NCI-H524 (cell line): Measurements from ENCODE around the gene ZBTB8B.
"Not testable (repeated sequence)": the region's sequence is repeated elsewhere in the genome, so short reads cannot be mapped to it uniquely, and the experiment has no call there.

Source experiments
- DNase-seq, 2 experiments: peaks; one replicate each; lab custom pipeline; 2025; lab: John Stamatoyannopoulos, UW

Gene ZBTB8B

DNA sequence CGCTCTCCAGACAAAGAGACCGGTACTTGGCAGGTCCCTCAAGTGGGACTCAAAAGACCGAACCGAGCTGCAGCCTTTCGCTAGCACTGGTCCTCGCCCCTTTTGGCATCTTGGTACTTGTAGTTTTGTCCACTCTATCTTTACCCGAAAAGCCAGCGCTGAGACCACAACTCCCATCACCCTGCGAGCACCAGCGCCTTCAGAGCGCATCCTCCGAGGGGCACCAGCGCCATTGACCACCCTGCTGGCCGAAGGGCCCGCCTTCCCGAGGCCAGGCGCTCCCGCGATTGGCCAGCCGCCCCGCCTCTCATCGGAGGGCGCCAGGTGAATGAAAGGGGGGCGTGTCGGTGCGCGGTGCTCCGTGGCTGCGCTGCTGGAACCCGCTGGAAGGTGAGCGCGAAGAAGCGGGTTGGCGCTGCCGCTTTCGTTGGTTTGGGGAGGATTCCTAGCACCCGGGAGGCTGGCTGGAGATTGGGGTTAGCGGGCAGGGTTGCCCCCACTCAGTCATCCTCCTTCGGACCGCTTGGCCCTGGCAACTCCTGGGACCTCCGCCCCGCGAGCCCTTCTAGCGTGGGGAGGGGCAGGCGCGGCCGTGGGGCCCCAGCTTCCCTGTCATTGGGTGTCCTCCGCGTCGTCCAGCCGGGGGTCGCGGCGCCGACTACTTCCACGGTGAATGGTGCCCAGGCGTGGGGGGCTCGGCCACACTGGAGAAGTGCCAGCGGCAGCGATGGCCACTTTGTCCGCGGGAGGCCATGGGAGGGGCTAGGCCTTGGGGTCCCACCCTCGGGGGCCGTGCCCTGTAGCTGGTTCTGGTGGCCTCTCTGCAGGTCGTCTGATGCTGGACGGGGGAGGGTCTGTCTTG lies at the start of gene ZBTB8B:
ZBTB8B (plus strand) TSS at position 357 of the 862 bp plus-strand sequence. CDS start 5,553 bp downstream, outside the sequence.
- DNase-seq = peak; percentile 96

DNA sequence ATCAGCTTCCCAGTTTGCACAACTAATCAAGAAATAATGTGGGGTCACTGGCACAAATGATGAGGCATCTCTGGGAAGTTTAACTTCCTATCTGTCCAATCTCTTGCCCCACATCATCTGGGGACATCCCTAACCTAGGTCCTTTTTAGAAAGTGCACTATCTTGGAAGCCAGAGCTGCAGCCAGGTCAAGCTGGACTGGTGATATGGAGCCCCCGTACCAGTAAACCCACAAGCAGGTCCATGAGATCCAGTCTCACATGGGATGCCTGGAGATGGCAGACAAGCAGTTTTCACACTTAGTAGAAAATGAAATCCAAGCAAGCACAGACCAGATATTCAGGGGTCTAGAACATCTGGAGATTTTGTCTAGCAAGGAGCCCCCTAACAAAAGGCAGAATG lies 43.1 kb upstream of the ZBTB8B start:
- DNase-seq = no peak

DNA sequence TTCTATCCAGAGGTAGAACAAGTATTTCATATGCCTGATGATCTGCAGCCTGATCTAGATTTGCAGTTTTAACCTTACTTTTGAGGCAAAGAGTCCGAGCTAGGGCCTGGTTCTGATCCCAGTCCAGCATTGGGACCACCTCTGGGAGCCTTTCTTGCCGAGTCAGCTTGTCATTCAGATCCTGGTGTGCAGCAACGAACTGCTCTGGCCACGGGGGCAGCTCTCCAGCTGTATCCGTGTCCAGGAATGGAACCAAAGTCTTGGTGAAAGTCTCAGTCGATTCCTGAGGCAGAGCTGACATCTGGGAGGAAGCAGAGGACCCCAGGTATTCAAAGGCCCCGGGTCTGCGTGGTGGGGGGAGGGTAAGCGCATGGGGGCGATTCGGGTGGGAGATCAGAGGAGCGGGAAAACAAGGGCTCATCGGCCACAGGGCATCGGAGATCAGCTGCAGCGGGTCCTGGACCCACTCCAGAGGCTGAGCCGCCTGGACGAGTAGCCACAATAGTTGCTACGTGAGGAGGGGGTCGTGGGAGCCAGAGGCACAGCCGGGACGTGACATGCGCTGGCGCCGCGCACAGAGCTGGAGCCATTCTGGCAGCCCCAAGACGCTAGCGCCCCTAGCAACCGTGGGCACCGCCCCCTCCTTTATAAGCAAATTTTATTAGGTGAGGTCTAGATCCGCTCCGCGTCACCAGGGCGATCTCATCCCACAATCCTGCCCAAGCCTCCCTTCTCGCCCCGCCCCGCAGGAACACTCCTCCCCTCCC lies 38.2 kb upstream of the ZBTB8B start:
- peak; percentile 33 to 68 for DNase-seq

GRCh38 chr1:32427264-32427963 lies 37.5 kb upstream of the ZBTB8B start:
- DNase-seq = no peak

DNA sequence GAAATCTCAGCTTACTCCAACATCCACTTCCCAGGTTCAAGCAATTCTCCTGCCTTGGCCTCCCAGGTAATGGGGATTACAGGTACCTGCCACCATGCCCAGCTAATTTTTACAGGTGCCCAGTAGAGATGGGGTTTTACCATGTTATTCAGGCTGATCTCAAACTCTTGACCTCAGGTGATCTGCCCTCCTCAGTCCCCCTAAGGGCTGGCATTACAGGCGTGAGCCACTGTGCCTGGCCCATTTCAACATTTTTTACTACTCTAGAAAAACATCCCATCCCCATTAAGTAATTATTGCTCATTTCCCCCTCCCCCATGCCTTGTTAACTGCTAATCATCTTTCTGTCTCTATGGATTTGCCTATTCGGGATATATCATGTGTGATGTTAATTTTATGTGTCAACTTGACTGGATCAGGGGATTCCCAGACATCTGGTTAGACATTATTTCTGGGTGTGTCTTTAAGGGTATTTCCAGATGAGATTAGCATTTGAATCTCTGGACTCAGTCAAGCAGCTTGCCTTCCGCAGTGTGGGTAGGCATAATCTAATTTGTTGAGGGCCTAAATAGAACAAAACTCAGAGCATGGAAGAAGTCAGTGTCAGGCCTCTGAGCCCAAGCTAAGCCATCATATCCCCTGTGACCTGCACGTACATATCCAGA lies 33.0 kb upstream of the ZBTB8B start:
- peak in 1 of 2 experiments; percentile 7 for DNase-seq

DNA sequence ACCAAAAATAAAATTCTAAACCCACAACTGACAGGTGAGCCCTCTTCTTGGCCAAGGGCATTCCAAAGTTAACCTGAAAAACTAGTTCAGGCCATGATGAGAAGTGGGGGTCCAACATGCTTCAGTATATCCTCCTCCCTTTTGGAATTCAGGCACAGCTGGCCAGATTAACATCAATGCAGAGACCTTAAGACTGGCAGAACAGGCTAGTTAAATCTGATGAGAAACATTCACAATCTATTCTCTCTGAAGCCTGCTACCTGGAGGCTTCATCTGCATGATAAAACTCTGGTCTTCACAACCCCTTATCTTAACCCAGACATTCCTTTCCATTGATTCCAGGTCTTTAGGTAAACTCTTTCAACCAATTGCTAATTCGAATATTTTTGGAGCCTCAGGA lies 26.7 kb upstream of the ZBTB8B start:
- DNase-seq = no peak

DNA sequence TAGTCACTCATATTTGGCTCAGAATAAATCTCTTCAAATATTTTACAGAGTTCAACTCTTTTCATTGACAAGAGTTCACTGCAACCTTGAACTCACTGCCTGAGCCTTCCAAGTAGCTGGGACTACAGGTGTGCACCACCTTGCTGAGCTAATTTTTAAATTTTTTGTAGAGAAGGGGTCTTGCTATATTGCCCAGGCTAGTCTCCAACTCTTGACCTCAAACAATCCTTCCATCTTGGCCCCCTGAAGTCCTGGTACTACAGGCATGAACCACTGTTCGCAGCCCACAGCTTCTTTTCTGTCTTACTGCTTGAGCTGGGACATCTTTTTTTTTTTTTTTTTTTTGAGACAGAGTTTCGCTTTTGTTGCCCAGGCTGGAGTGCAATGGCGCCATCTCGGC lies 26.1 kb upstream of the ZBTB8B start:
- not testable (repeated sequence) for DNase-seq

GRCh38 chr1:32441467-32441866 lies 23.4 kb upstream of the ZBTB8B start:
- not testable (repeated sequence) for DNase-seq

- peak in 1 of 2 experiments; percentile 29 for DNase-seq
Observed at GRCh38 chr1:32447469-32448185, 17.2 kb upstream of the ZBTB8B start.

DNA sequence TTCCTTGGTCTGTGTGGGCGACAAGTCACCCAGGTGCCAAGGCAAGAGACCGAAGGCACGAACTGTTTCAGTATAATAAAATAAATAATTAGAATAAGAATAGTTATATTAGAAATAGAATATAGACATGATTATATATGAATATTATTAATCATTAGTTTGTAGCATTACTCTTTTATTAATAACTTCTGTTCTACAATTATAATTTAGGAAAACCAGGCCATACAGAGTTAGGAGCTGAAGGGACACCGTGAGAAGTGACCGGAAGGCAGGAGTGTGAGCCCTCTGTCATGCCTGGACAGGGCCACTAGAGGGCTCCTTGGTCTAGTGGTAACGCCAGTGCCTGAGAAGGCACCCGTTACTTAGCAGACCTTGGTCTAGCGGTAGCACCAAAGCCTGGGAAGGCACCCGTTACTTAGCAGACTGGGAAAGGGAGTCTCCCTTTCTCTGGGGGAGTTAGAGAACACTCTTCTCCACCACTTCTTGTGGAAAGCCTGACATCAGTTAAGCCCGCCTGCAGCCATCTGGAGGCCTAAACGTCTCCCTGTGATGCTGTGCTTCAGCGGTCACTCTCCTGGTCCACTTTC lies 16.6 kb upstream of the ZBTB8B start:
- peak; percentile 45 to 78 for DNase-seq

DNA sequence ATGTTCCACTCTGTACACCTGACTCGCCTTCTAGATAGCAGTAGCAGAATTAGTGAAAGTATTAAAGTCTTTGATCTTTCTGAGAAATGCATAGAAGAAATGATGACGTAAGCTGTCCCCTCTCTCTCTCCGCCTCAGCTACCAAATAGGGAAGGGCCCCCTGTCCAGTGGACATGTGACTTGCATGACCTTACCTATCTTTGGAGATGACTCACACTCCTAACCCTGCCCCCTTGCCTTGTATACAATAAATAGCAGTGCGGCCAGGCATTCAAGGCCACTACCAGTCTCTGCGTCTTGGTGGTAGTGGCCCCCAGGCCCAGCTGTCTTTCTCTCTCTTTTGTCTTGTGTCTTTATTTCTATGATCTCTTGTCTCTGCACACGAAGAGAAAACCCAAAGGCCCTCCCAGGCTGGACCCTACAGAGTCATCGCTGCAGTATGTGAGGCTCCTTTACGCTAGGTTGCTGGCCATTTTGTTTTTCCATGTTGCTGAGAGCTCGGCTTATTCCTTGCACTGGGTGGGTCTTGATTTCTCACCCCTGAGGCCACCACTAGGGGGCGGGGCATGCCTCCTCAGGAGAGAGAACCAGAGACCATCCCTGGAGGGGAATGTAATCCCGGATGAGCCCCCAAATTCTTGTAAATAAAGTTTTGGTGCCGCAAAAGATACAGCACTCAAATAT lies 16.0 kb upstream of the ZBTB8B start:
- peak in 1 of 2 experiments; percentile 22 for DNase-seq

- DNase-seq = not testable (repeated sequence)
Observed at GRCh38 chr1:32449457-32449831, 15.4 kb upstream of the ZBTB8B start.

GRCh38 chr1:32454726-32455125 lies 10.1 kb upstream of the ZBTB8B start:
- peak in 1 of 2 experiments; percentile 19 for DNase-seq

DNA sequence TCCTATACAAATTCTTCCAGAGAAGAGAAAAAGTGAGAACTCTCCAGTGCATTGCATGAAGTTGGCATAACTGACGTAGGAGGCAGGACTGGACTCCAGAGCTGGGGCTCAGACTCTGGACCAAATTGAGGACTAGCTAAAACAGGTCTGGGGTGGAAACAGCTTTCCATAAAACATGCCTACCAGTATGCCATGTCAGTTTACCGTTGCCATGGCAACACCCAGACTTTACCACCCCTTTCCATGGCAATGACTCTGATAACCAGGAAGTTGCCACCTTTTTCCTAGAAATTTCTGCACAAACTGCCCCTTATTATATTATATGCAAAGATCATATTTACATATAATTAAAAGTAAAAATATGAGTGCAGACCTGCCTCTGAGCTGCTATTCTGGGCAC lies 8.9 kb upstream of the ZBTB8B start:
- no peak for DNase-seq

DNA sequence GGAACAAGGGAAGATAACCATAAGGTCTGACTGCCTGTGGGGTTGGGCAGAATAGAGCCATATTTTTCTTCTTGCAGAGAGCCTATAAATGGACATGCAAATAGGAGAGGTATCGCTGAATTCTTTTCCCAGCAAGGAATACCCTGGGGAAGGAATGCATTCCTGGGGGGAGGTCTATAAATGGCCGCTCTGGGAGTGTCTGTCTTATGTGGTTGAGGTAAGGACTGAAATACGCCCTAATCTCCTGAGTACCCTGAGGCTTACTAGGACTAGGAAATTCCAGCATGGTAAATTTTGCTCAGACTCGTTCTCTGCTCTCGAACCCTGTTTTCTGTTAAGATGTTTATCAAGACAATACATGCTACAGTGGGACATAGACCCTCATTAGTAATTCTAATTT lies 6.1 kb upstream of the ZBTB8B start:
- not testable (repeated sequence) for DNase-seq

GRCh38 chr1:32462977-32463376 lies 1.9 kb upstream of the ZBTB8B start:
- DNase-seq = not testable (repeated sequence)

- DNase-seq = peak in 1 of 2 experiments; percentile 41
Observed at GRCh38 chr1:32464191-32464715, 619 bp upstream of the ZBTB8B start.

GRCh38 chr1:32465578-32465933 lies 684 bp downstream of the ZBTB8B start:
- DNase-seq = no peak

DNA sequence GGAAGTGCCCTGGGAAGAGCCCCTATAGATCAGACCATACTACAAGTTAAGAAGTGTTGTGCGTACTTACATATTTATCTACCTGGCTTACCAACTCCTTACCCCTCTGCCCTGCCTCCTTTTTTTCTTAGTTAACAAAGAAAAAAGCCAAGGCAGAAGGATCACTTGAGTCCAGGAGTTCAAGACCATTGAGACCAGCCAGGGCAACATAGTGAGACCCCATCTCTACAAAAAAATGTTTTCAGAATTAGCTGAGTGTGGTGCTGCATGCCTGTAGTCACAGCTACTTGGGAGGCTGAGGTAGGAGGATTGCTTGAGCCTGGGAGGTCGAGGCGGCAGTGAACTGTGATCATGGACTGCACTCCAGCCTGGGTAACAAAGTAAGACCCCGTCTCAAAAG lies 1.9 kb downstream of the ZBTB8B start:
- DNase-seq = no peak

DNA sequence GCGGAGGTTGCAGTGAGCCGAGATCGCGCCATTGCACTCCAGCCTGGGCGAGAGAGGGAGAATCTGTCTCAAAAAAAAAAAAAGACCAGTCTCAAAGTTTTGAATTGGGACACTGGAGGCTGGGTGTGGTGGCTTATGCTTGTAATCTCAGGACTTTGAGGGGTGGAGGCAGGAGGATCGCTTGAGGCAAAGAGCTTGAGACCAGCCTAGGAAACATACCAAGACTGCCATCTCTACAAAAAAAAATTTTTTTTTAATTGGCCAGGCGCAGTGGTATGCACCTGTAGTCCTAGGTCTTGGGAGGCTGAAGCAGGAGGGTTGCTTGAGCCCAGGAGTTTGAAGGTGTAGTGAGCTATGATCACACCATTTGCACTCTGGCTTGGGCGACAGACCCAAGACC lies 3.9 kb downstream of the ZBTB8B start:
- no peak for DNase-seq
